ENCODE measurements around the gene YY1. TPM values are rescaled to one million over a fixed set of nuclear protein-coding genes. Genes with fewer than 3 reads are reported as not detected.

Gene YY1
- total RNA-seq, 4 donors from 2014 or later, result 50.0 to 67.4 (median 55.6) TPM

DNA sequence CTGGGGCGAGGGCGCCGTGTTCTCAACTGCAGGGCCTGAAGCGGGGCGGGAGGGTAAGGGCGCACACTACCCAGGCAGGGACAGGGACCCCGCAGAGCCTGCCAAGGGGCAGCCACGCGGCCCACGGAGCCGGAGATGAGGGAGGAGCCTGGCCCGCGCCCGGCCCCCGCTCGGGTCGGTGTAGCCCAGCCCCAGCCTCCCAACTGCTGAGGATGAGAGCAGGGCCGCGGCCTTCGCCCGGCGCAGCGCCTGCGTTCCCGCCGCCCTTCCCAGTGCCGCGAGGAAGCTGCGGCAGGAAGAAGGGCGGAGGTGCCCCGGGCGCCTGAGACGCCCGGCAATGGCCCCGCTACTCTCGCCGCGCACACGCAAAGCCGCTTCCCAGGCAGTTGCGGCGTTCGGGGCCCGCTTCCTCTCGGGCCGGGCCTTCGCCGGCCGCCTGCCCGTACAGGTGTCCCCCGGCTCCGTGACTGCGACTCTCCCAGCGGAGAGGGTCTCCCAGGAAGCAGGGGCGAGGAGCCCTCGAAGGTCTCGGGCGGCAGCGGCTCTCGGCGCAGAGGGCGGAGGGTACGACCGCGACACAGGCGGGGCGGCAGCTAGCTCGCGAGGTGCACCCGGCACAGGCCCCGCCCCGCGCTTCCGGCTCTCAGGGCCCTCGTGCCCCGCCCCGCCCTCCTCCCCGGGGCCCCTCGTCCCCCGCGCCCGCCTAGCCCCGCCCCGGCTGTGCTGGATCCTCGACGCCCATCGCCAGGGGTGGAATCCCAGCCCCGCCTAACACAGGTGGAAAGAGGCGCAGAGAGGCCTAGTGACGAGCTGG is 24.8 kb upstream of the YY1 start:
- peak overlapping the region; percentile 81 to 95 (median 89) for H3K4me3 ChIP-seq (replicated peaks in 1 of 3)
- no peaks in the 10 kb centered on the region for H3K36me3 ChIP-seq
- no peaks in the 10 kb centered on the region for H3K9me3 ChIP-seq
- DNase-seq, result peak; percentile 96
- WGBS, 2 donors, result 1 to 29% methylated on average over 10 to 32 of the region's 90 CpGs
- H3K27me3 ChIP-seq, result no peaks in the 10 kb centered on the region
- peak overlapping the region; percentile 88 to 97 (median 95) for H3K27ac ChIP-seq
- TF ChIP-seq POLR2A (IDR thresholded peaks at IDR 0.05) (peak in 1 of 2 donors; percentile 83), CTCF (IDR thresholded peaks at IDR 0.05) (no peak)
- intact Hi-C loops (cut with DNase I), result no loop called here
- peaks cover 6 to 8% of the 10 kb centered on the region in 2 donors for H3K4me1 ChIP-seq

DNA sequence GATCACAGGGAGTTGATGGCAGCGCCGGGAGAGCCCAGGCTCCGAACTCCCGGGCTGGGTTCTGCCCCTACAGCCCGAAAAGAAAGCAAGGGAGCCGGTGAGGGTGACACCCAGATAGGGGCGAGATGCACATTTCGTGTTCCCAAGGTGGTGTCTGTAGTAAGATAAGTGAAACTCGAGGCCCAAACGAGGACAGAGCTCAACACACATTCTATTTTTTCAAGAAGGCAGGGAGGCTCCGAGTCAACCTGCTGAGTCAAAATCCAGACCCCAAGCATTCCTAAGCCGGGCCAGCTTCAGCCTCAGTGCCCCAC is 24.2 kb upstream of the YY1 start:
- H3K36me3 ChIP-seq, result no peaks in the 10 kb centered on the region
- DNase-seq, result no peak
- 30 to 39% methylated on average over 12 of the region's 12 CpGs for WGBS, 2 donors
- TF ChIP-seq CTCF (IDR thresholded peaks at IDR 0.05), result no peak
- no peak for TF ChIP-seq POLR2A (IDR thresholded peaks at IDR 0.05)
- H3K4me1 ChIP-seq, result peaks cover 6 to 8% of the 10 kb centered on the region in 2 donors
- intact Hi-C loops (cut with DNase I), result no loop called here
- H3K27ac ChIP-seq, result peak overlapping the region; percentile 88 to 97 (median 95)
- no peaks in the 10 kb centered on the region for H3K9me3 ChIP-seq
- H3K4me3 ChIP-seq (replicated peaks in 1 of 3), result peak overlapping the region in 2 of 3 donors; percentile 89 to 95
- no peaks in the 10 kb centered on the region for H3K27me3 ChIP-seq

DNA sequence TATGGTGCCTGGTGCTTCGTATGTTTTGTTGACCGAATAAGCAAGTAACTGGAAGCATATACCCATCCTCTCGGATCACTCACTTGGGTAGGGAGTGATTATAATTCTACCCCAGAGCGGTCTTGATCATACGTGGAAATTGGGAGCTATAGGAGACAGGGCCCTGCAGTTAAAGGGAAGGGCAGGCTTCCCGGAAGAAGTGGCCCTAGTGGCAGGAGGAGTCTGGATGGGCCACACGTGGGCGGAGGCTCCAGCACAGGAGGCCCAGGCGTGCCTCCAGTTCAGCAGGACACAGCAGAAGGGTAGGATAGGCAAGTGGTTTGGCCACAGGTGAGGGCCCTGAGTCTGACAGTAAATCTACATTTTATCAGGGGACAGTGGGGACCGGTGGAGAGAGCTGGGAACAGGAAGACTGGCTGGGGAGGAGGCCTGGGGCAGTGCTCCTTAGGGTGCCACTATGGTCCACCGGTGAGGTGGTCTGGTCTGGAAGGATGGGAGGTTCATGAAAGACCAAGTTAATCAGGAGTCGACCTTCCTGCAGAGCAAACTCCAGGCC is 23.5 kb upstream of the YY1 start:
- 95% methylated on average over 12 of the region's 12 CpGs for WGBS, 2 donors

DNA sequence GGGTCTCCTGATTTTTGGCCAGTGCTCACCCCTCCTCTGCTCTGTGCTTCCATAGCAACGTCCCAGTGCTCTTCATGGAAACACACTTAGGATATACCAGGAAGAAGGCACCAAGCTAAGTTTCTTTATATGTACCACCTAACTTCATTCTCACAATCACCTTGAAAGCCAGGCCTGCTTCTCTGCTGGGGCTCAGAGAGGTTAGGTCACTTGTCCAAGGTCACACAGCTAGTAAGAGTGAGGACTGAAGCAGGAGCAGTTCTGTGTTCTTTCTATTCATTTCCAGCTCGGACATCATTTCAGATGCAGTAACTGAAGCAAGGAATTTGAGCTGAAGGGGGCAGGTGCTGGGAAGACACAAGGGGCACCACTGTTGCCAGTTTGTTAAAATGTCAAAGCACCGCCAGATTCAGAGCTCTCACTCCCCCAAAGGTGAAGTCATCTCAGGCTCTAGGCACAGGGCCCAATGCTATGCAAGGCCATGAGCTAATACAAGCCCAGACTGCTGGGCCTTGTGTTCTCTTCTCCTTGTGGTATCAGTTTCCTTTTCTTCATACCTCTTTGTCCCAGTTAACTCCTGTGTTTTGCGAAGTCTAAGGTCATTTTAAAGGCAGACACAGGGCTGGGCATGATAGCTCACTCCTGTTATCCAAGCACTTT is 19.7 kb upstream of the YY1 start:
- WGBS, 2 donors, result 94 to 97% methylated on average over 4 of the region's 4 CpGs
- Histone ChIP-seq H3K27ac (no peak overlapping the region), H3K4me1 (peaks cover 8 to 22% of the 10 kb centered on the region in 2 donors), H3K9me3 (no peaks in the 10 kb centered on the region), H3K36me3 (no peaks in the 10 kb centered on the region), H3K4me3 (replicated peaks in 1 of 3) (no peak overlapping the region), H3K27me3 (no peaks in the 10 kb centered on the region)
- DNase-seq, result no peak
- TF ChIP-seq CTCF (IDR thresholded peaks at IDR 0.05) (no peak), POLR2A (IDR thresholded peaks at IDR 0.05) (no peak)
- intact Hi-C loops (cut with DNase I), result no loop called here

More for the DNA sequence above, 23.5 kb upstream of the YY1 start:
- H3K9me3 ChIP-seq, result no peaks in the 10 kb centered on the region
- intact Hi-C loops (cut with DNase I), result no loop called here
- H3K4me1 ChIP-seq, result peaks cover 6 to 8% of the 10 kb centered on the region in 2 donors
- no peak for DNase-seq
- no peak for TF ChIP-seq CTCF (IDR thresholded peaks at IDR 0.05)
- no peak for TF ChIP-seq POLR2A (IDR thresholded peaks at IDR 0.05)
- no peaks in the 10 kb centered on the region for H3K27me3 ChIP-seq
- H3K27ac ChIP-seq, result no peak overlapping the region
- H3K36me3 ChIP-seq, result no peaks in the 10 kb centered on the region
- no peak overlapping the region for H3K4me3 ChIP-seq (replicated peaks in 1 of 3)

Data from thyroid gland (tissue), 4 donors.